Adrenal gland (tissue), 5 donors: Measurements from ENCODE around the gene DST.

Experiments used
- CTCF ChIP-seq, 6 experiments: fragments of 450-650 bp in 4 of 6; fragments of 200-600 bp in 2 of 6; sonication (generic) in 1 of 6; IDR thresholded peaks; 1 replicate in 5 of 6; 2 replicates in 1 of 6; pipeline versions ENCODE4 v1.5.1 to v1.8.0; 2016 to 2021; ENCODE audit warnings: antibody characterized with exemption in 6 of 6, mild to moderate bottlenecking in 2 of 6, moderate library complexity in 1 of 6
- POLR2A ChIP-seq, 2 donors: fragments of 450-650 bp; IDR thresholded peaks; one replicate each; pipeline ENCODE4 v1.6.1; 2017; ENCODE audit warnings: antibody characterized with exemption in 2 of 2, mild to moderate bottlenecking in 2 of 2, moderate library complexity in 1 of 2
- donor health status: DM: no; HTN: no; CAD: no.

- TF ChIP-seq CTCF (IDR thresholded peaks at IDR 0.05) = no peak
- TF ChIP-seq POLR2A (IDR thresholded peaks at IDR 0.05) = no peak
Observed at GRCh38 chr6:56509031-56509430, 133.7 kb downstream of the DST start.
